Ammon's horn (tissue), 1 donor: Measurements from ENCODE around the gene NLRP1.
A peak's percentile ranks its signal among the peaks of the same experiment; 100 is the strongest.

ENCODE experiments used
- DNase-seq: peaks from one replicate; pipeline ENCODE4 v3.0.0-alpha.2; 2016; ENCODE audit warnings: low spot score

Gene NLRP1

GRCh38 chr17:5584383-5585286 is at the start of gene NLRP1:
Gene NLRP1 (minus strand): TSS chr17:5584509. CDS start chr17:5583957, 552 bp downstream.
- peak; percentile 78 for DNase-seq

GRCh38 chr17:5631958-5632590 is 47.8 kb upstream of the NLRP1 start:
- DNase-seq: no peak

DNA sequence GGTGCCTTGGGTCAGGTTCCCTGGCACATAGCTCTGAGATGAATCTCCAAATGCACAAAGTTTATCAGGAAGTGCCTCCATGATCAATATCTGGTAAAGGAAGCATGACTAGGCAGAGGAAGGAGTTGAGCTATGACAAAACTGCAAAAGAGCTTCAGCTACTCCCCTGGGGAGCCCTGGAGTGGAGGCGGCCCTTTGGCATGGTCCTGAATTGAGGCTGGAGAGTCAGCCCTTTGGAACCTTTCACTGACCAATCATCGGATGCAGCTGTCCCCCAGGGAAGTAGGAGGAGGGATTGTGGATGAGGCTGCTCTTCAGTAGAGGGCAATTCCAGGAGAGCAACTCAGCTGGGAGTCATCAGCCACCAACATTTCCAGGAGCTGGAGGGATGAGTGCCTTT is 46.1 kb upstream of the NLRP1 start:
- no peak for DNase-seq

- no peak for DNase-seq
Observed at GRCh38 chr17:5629128-5629527, 44.8 kb upstream of the NLRP1 start.

GRCh38 chr17:5628262-5628661 is 44.0 kb upstream of the NLRP1 start:
- DNase-seq: no peak

DNA sequence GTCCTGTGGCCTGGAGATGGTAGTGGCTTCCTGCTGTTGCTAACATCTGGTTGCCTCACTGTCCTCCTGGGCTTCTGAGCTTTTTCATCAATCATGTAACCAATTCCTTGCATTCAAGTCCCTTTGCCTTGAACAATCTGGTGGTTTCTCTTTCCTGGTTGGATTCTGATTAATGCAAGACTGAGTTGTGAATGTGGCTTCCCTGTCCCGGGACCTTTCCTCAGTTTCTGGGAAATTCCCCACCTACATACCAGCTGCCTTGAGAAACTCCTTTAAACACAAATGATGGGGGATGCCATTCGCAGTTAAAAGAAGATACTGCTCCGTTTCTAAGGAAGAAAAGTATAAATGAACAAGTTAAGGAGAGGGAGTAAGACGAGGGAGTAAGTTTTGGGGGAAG is 39.9 kb upstream of the NLRP1 start:
- DNase-seq: no peak

DNA sequence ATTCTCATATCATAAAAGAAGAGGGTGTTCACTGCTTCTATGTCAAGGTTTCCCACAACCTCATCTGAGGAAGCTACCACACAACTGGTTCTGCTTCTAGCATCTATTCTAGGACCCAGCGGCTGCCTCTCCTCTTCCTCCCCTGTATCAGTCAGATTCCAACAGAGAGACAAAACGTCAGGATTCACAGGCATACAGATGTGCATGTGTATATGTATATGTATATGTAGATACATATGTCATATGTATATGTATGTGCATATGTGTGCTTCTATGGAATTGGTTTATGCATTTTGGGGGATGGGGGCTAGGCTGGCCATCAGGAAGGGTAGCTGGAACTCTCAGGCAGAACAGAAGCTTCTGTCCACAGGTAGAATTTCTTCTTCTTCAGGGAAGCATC is 37.4 kb upstream of the NLRP1 start:
- no peak for DNase-seq

- DNase-seq: no peak
Observed at GRCh38 chr17:5621026-5621425, 36.7 kb upstream of the NLRP1 start.

DNA sequence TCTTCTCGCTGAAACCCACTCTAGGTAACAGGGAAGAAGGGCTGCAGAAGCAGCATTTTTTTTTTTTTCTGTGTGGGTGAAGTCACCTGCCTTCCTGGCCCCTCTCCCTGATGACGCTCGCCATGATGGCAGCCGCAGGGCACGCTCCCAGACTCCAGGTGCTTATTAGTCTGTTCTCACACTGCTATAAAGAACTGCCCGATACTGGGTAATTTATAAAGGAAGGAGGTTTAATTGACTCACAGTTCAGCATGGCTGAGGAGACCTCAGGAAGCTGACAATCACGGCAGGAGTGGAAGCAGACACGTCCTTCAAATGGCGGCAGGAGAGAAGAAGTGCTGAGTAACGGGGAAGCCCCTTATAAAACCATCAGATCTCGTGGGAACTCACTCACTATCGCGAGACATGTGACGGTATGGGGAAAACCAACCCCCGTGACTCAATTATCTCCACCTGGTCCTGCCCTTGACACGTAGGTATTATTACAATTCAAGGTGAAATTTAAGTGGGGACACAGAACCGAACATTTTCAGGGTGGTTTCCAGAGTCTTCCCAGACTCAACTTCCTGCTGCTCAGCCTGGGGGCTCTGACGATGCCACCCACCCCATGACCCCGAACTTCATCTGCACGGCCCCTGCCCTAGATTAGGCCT is 34.9 kb upstream of the NLRP1 start:
- DNase-seq: no peak

DNA sequence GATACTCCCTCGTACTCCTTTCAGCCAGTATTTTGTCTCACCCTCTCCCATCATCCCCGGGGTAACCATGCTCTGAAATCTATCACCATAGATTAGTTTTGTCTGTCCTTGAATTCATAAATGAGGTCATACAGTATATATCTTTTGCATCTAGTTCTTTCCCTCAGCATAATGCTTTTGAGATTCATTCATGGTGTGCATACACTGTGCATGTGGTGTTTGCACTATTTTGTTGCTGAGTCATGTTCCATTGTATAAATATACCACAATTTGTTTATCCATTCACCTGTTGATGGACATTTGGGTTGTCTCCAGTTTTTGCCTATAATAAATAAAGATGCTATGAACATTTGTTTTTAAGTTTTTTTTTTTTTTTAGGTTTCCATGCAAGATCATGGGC is 34.2 kb upstream of the NLRP1 start:
- no peak for DNase-seq

DNA sequence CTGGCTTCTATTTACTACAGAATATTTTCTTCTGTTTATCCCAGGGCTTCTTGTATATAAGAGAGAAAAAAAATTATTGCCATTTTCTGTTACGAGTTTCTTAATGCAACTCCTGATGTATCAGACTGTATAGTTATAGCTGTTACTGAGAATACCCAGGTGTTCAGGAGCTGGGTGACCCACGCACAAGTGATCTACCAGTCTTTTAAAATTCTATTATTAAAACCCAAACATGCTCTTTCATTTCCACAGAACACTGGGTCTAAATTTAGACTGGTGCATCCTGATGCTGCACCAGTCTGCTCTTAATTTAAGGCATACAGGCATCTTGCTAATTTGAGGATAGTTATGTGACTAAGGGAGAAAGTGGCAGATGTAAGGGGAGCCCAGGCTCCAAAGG is 31.2 kb upstream of the NLRP1 start:
- no peak for DNase-seq

- DNase-seq: peak; percentile 21
Observed at GRCh38 chr17:5610956-5611355, 26.6 kb upstream of the NLRP1 start.

DNA sequence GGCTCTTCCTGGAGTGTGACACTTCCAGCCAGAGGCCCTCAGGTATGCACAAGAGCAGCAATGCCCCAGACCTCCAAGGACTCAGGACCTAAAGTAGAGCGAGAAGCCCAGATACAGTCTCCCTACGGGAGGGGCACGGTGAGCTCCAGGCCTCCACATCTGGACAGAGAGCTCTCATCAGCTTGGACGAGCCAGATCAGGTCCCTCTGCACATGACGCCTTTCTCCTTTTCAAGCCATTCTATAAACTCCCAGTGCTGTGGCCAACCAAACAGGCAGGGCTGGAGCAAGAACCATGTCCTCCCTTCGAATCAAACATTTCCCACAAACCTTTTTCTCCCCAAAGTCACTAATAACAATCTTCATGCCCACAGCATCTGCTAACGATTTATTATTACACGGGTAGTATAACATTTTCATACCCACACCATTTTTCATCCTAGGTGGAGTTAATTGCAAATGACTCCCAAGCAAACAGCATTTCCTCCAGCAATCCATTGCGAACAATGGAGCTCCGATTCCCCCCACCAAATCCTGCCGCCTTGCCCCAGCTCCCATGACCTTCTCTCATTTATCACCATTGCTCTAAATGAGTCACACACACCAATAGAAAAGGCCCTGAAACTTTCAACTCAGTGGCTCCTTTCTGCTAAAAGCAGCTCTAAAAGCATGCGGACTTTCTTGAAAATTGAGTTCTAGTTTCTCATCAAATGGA is 24.2 kb upstream of the NLRP1 start:
- DNase-seq: no peak

DNA sequence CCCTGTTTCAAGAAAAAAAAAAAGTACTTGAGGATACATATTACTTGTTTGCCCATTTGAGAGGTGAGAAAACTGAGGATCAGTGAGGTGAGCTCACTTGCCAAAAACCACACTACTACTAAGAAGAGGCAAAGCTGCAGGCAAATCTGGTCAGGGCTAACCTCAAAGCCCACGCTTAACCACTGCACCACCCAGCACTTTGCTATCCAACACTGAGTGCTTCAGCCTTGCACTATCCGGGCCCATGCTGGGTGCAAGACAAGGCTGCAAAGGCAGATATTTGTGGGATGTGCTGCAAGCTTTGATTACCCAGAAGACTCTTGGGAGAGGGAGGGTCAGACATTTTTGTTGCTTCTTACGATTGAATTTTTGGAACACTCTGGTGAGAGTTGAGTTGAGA is 23.6 kb upstream of the NLRP1 start:
- no peak for DNase-seq

GRCh38 chr17:5605452-5605851 is 21.1 kb upstream of the NLRP1 start:
- DNase-seq: no peak

DNA sequence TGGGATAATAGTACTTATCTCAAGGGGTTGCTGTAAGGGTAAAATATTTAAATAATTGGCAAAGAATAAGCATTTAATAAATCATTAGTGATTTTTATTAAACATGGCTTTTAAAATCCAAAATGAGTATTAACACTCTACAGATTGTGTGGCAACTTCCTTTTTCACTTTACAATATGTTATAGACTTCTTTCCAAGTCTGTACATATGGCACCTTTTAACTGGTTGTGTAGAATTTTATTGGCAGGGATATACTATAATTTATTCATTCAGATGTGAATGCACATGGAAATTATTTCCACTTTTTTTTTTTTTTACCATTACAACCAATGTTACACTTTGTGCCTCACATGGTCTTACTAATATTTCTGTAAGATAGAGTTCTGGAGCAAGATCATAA is 15.7 kb upstream of the NLRP1 start:
- no peak for DNase-seq

DNA sequence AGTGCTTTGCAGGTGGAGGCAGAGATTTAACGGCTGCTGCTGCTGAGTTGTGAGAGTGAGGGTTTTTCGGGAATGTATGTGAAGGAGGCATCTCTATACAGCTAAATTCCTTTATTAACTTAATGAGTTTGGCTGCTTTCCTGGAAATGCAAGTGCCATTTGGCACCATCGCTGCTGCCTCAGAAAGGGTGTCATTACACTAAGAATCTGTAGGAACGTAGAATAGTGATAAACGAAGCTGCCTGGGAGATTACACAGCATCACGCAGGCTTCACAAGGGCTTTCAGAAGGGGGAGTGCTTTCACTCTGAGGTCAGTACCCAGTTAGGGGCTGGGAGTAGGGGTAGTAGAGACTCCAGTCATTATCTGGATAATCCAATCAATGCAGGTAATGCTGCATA is 14.1 kb upstream of the NLRP1 start:
- DNase-seq: no peak

- DNase-seq: no peak
Observed at GRCh38 chr17:5596421-5596820, 12.1 kb upstream of the NLRP1 start.

- no peak for DNase-seq
Observed at GRCh38 chr17:5595831-5596230, 11.5 kb upstream of the NLRP1 start.

DNA sequence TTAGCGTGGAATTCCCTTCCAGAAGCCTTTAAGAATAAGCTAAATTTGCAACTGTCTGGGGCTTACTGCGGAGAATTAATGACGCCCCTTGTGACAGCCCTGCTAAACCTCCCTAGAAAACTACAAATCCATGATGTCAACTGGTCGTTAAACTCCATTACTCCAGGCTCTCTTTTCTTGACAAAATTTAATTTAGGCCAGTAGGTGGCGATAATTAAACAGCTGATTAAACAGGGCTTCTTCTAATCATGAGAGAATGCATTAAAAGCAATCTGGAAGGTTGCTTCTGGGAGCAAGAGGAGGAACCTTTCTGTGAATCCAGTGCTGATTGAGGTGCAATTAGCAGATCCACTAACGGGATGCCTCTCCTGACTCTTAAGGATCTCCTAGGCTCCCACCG is 8.1 kb upstream of the NLRP1 start:
- DNase-seq: peak; percentile 46

- DNase-seq: no peak
Observed at GRCh38 chr17:5591966-5592365, 7.7 kb upstream of the NLRP1 start.

DNA sequence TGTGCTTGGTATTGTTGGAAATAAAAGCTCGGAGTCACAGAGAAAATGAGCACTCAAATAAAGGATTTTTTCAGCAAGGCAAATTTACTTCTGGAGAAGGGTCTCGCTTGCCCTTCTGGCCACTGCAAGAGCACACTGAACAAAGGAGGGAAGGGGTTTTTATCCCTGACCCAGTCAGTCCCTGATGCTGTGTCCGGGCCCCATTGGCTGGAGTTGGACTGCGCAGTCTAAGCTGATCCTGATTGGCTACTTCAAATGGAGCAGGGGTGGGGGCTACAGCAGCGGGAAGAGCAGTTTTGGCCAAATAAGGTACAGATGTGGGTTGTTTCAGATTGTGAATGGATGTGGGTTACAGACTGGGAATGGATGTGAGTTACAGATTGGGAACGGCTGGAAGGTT is 4.3 kb upstream of the NLRP1 start:
- DNase-seq: no peak
